Coronary artery (tissue), 2 donors: Measurements from ENCODE around the gene FANCM.

Experiments
- DNase-seq: peaks from one replicate; pipeline ENCODE4 v3.0.0-alpha.2; 2017; ENCODE audit warnings: low spot score
- H3K27ac ChIP-seq, 2 donors: fragments of 200-600 bp; sonication (generic); one replicate each; pipeline ENCODE4 v1.5.1; 2016 to 2019
- H3K4me3 ChIP-seq: fragments of 200-600 bp; sonication (generic); 2 replicates; pipeline ENCODE4 v1.5.1; 2016; ENCODE audit warnings: mild to moderate bottlenecking, moderate library complexity
- CTCF ChIP-seq: fragments of 200-600 bp; sonication (generic); IDR thresholded peaks from one replicate; pipeline ENCODE4 v1.5.1; 2019; ENCODE audit warnings: antibody characterized with exemption

The FANCM gene, protein sequence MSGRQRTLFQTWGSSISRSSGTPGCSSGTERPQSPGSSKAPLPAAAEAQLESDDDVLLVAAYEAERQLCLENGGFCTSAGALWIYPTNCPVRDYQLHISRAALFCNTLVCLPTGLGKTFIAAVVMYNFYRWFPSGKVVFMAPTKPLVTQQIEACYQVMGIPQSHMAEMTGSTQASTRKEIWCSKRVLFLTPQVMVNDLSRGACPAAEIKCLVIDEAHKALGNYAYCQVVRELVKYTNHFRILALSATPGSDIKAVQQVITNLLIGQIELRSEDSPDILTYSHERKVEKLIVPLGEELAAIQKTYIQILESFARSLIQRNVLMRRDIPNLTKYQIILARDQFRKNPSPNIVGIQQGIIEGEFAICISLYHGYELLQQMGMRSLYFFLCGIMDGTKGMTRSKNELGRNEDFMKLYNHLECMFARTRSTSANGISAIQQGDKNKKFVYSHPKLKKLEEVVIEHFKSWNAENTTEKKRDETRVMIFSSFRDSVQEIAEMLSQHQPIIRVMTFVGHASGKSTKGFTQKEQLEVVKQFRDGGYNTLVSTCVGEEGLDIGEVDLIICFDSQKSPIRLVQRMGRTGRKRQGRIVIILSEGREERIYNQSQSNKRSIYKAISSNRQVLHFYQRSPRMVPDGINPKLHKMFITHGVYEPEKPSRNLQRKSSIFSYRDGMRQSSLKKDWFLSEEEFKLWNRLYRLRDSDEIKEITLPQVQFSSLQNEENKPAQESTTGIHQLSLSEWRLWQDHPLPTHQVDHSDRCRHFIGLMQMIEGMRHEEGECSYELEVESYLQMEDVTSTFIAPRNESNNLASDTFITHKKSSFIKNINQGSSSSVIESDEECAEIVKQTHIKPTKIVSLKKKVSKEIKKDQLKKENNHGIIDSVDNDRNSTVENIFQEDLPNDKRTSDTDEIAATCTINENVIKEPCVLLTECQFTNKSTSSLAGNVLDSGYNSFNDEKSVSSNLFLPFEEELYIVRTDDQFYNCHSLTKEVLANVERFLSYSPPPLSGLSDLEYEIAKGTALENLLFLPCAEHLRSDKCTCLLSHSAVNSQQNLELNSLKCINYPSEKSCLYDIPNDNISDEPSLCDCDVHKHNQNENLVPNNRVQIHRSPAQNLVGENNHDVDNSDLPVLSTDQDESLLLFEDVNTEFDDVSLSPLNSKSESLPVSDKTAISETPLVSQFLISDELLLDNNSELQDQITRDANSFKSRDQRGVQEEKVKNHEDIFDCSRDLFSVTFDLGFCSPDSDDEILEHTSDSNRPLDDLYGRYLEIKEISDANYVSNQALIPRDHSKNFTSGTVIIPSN (N-terminal part only)

GRCh38 chr14:45135659-45136395, at the start of gene FANCM:
Gene FANCM, plus strand, starts transcription at chr14:45135930. Its CDS starts 102 bp downstream, at chr14:45136032.
- DNase-seq = peak; percentile 91
- peak within 1 kb of the TSS; percentile 74 for H3K4me3 ChIP-seq
- peak within 1 kb of the TSS; percentile 69 to 81 for H3K27ac ChIP-seq
- no peak for TF ChIP-seq CTCF

GRCh38 chr14:45089813-45090212, 45.9 kb upstream of the FANCM start:
- no peak for DNase-seq
- Histone ChIP-seq H3K4me3 (no peak overlapping the region), H3K27ac (no peak overlapping the region)
- TF ChIP-seq CTCF = no peak

- no peak for TF ChIP-seq CTCF
- Histone ChIP-seq H3K27ac (no peak overlapping the region), H3K4me3 (no peak overlapping the region)
- no peak for DNase-seq
Observed at GRCh38 chr14:45091710-45092109, 44.0 kb upstream of the FANCM start.

- TF ChIP-seq CTCF = no peak
- Histone ChIP-seq H3K4me3 (no peak overlapping the region), H3K27ac (no peak overlapping the region)
- no peak for DNase-seq
Observed at GRCh38 chr14:45094275-45094674, 41.5 kb upstream of the FANCM start.

- Histone ChIP-seq H3K27ac (no peak overlapping the region), H3K4me3 (no peak overlapping the region)
- TF ChIP-seq CTCF = no peak
- no peak for DNase-seq
Observed at GRCh38 chr14:45095143-45095542, 40.6 kb upstream of the FANCM start.

DNA sequence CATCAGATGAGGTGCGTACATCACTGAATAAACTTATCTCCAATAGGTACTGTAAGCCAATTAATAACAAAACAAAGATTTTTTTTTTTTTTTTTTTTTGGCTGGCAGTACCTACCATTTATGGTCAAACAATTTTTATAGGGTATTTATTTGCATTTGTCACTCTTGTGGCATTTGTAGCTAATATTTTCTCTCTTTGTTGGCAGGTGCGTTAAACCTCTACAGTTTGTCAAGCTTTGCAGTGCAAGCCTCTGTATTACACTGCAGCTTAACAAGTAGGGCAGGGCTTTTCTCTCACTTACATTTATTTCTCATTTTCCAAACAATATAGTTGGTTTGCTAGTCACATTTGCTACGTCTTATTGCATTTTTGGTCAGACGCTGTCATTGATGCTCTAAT, 39.5 kb upstream of the FANCM start:
- Histone ChIP-seq H3K27ac (no peak overlapping the region), H3K4me3 (no peak overlapping the region)
- DNase-seq = no peak
- TF ChIP-seq CTCF = no peak
